GM03348 (cell line): ENCODE measurements around the gene CCDC154.

ENCODE experiments used
- DNase-seq: peaks from one replicate; pipeline ENCODE4 v3.0.0; 2012; ENCODE audit warnings: low spot score

The CCDC154 gene

DNA sequence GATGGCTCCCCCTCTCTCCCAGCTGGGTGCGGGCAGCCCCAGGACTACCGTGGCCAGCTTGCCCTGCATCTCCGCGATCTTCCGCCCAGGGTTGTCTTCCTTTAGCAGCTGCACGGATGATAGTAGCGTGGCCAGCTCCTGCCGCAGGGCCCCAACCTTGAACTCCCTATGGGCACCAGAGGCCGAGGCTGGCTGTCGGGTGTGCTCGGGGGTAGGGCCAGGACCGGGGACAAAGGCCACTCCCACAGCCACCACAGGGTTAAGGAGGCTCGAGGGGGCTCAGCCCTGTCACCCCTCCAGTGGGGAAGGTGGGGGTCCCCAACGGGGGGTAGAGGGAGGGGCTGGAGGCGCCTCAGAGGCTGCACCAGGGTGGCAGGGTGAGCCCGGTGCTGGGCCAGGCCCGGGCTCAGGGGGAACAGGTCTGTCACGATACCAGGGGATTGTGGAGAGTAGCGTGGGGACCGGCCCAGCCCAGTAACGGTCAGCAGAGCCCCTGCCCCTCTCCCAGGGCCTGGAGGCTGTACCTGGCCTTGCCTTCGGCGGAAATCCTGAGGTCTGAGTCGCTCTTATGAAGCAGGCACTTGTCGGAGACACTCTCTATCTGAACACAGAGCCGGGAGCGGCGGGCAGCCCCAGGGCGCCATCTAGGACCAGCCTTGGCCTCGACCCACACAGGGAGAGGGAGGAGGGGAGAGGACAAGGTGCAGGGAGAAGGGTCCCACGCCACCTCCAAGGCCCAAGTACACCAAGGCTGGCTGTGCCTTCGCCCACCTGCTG, 8.2 kb downstream of the CCDC154 start:
- no peak for DNase-seq

DNA sequence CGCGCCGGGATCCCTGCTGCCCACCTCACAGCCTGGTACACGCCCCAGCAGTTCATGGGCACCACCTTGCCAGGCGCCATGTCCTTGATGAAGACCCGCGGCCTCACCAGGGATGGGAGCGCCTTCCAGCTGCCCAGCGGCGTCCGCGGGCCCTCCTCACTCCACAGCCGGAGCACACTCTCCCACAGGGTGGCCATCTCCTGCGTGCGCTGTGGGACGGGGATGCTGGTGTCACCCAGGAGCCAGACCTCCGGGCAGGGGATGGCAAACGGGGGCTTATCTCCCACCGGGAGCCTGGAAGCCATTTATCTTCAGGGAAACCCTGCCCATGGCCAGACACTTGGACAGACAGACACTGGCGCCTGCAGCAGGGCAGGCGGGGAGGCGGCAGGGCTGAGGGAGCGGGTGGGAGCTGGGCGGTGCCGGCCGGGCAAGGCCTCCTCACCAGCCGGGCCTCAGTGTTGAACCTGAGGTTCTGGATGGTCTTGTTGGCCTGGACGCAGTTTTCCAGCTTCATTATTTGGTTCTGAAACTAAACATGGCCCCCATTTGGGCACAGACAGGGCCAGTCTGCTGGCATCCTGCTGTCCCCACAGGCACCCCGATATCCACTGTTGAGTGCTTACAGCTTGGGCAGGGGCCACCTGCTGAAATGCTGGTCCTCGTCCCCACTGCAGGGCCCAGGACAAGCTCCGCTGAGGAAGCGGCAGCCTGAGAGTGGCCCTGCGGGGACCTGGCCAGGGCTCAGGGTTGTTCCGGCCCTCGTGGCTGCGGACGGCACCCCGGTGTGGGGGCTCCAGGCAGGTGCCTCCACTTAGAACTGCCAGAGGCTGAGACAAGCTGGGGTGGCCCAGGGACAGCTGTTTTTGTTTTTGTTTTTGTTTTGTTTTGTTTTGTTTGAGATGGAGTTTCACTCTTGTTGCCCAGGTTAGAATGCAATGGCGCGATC, 9.4 kb downstream of the CCDC154 start:
- DNase-seq = no peak

DNA sequence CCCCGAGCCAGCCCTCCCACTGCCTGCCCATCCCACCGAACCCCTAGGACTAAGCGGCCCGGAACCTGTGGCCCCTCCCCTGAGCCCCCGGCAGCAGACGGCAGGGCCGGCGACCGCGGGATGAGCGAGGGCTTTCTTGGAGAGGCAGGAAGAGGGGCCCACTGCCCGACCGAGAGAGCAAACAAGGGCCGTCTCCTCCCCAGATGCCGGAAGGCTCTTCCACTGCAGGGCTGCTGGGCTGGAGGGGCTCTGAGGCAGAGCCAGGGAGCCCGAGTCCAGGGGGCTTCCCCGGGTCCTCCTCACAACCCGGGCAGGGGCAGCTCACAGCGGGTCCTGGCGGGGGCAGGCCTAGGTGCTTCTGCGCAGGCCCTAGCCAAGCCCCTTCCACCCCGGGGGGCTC, 10.6 kb downstream of the CCDC154 start:
- no peak for DNase-seq

DNA sequence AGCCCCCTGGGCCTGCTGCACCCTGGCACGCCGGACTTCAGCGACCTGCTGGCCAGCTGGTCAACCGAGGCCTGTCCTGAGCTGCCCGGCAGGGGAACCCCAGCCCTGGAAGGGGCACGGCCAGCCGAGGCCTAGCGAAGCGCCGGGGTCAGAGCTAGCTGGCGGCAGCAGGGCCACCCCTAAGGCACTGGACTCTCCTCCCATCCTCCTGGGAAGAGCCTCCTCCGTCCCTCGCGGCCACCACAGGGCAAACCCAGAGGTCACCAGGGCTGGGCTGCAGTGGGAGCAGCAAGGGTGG, 11.1 kb downstream of the CCDC154 start:
- no peak for DNase-seq

DNA sequence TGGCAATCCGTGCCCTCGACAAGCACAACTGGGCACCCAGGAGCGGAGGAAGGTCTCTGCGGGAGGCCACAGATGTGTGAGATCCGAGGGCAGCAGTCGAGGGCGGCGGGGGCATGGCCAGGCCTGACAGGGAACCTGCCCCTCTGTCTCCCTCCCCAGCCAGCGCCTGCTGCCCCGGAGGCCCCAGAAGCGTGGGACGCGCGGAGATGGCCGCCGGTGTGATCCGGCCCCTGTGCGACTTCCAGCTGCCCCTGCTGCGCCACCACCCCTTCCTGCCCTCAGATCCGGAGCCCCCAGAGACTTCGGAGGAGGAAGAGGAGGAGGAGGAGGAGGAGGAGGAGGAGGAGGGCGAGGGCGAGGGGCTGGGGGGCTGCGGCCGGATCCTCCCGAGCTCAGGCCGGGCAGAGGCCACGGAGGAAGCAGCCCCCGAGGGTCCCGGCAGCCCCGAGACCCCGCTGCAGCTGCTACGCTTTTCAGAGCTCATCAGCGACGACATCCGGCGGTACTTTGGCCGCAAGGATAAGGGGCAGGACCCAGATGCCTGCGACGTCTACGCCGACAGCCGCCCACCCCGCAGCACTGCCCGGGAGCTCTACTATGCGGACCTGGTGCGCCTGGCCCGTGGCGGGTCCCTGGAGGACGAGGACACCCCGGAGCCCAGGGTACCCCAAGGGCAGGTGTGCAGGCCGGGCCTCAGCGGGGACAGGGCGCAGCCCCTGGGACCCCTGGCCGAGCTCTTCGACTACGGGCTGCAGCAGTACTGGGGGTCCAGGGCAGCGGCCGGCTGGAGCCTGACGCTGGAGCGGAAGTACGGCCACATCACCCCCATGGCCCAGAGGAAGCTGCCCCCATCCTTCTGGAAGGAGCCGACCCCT, 11.7 kb downstream of the CCDC154 start:
- no peak for DNase-seq

DNA sequence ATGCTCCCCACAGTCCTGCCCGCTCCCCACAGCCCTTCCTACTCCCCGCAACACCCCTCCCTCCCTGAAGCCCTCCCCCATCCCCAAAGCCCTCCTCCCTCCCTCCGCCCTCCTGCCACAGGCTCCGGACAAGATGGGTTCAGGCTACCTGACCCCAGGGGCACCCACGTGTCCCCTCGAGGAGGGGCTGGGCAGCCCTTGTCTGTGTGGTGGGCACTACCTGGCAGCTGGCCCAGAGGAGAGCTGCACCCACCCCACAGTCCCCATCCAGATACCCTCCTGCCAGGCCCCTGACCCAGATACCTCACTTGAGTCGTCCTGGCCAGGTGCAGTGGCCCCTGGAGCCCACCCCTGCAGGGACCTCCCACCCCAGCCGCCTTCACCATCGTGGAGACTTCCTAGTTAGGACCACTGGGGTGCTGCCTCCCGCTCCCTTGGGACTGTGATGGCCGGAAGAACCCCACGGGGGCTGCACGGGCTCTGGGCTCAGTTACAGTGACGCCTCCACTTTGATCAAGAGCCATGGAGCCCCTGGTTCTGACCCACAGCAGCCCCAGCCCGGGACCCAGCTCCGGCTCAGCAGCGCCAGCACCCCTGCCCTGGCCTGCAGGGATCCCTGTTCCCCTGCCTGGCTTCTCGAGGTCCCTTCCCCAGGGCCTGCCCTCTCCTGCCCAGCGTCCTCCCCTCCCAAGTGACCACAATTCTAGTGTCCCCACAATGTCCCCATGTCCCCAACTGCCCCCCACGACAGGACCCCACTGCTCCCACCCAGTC, 12.7 kb downstream of the CCDC154 start:
- no peak for DNase-seq

DNA sequence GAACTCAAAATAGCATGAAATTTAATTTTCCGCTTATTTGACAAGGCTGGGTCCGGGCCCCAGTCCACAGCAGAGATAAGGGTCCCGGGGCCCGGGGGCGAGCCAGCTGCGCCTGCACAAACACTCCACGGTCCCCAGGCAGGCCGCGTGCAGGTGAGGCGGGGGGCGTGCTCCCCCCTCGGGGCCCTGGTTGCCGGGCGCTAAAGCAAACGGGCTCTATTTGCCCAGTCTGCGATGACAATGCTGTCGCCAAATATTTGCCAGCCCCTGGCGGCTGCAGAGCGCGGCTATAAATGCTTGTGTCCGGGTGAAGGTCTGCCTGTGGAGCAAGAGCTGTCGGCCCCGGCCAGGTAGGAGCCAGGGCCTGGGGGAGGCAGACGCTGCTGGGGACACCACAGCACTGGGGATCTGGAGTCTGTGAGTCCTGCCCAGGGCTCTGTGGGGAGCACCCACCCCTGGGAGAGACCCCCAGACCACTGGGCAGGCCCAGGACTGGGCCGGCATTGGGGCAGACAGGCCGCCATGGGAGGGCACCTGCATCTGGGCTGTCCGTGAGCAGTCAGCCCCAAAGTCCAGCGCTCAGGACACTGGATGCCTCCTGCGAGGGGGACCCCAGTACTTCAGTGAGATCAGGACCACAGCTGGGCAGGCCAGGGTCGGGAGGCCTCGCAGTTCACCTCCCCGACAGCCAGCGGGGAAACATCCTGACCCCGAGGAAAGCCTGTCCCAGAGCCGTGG, 13.4 kb downstream of the CCDC154 start, which contains the start of gene PERCC1:
Gene PERCC1 (plus strand): TSS at position 320 of the 738 bp plus-strand sequence. CDS start 1,516 bp downstream, outside the sequence.
- no peak for DNase-seq

DNA sequence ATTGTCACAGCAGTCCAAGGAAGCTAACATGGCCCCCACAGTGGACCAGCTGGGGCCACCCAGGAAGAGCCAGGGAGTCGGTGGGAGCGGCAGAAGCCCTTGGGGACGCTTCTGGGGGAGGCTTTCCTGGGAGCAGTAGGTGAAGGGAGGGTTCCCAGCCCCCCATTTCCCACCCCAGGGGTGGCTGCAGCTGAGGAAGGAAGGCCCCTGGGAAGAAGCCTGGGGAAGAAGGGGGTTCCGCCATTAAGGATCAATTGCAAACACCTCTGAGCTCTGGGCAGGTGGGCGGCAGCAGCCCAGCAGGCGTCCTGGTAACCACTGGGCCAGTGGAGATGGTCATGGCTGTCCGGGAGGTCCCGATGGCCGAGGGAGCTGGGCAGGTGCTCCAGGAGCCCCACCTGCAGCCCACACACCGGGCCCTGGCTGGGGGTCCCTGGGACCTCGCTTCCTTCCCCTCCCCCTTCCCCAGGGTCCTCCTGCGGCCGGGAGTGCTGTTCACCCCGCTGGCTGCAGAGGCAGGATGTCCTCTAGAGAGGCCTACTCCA, 14.1 kb downstream of the CCDC154 start:
- no peak for DNase-seq

DNA sequence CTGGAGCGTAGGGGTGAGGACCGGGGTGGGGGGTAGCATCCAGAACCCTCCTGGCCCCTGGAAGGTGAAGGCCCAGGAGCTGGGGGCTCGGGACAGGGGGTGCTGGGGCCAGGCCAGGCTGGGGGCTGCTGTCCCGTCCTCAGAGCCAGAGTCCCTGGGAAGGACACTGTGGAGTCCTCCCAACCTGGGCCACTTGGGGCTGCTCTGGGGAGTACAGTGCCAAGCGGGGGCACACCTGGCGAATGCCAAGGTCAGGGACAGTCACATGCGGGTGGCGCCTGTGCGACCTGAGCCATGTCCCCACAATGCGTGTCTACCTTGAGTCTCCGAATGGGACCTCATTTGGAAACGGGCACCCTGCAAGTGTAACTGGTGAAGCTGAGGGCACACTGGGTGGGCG, 14.7 kb downstream of the CCDC154 start:
- no peak for DNase-seq

DNA sequence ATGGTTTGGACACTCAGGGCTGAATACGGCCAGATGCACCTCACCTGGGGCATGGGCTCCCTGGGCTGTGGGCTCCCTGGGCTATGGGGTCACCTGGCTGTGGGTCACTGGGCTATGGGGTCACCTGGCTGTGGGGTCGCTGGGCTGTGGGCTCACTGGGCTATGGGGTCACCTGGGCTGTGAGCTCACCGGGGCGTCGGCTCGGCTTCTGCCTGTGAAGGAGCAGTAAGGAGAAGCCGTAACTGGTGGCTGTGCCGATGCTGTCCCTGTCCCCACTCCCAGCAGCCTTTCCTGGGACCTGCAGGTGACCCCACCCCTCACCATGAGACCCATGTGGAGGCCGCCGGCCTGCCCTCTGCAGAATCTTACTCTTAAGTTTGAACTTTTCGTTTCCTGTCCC, 15.3 kb downstream of the CCDC154 start:
- DNase-seq = no peak

DNA sequence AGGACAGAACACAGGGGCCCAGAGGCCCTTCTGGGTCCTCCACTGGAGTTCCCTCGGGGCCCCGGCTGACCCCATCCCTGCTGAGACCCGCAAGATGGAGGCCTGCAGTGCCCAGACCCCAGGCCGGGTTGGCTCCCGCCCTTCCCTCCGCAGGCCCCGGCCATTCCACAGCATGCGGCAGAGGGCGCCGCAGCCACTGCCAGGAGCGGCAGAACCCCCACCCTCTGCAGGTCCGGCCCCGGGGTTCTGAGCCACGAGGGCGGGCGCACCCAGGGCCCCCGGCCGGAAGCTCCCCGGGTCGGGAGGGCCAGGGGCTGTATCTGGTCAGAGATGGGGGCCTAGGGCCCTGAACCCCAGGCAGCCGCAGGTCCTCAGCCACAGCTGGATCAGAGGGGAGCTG, 15.8 kb downstream of the CCDC154 start:
- DNase-seq = no peak

DNA sequence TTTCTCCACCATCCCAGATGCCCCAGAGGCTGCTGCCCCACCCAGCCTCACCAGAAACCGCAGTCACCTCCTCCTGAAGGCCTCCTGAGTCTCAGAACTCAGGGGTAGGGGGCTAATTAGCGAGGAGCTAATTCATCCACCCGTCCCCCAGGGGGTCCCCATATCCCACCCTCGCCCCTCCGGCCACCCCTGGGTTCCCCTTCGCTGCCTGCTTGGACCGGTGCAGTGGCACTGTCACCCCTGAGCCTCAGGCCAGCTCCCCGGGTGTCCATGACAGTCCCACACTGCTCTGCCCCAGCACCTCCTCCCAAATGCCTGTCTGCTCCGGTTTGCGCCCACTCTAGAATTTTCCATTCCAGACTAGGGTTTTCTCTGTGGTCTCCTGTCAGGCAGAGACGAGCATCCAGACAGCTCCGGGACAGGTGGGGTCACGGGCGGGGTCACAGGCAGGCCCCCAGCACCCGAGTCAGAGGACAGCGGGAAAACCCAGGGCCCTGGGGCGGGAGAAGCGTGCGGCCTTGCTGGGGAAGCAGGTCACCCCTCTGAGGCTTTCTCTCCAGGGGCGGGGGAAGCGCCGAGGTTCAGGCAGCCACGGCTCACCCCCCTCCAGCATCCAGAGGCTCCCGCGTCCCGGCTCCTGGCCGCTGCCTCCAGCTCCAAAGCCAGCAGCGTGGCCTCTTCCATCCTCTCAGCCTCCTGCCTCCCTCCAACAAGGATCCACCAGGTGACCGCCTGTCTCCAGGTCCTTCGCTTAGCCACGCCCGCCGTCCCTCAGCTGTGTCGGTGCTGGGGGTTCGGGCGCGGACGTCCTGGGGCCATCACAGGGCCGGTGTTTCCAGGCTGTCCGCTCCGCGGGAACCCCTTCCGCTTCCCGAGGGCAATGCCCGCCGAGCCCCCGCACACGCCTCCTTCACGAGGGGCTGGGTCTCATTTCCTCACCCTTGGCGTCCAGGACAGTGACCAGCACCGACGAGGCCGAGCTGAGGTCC, 16.6 kb downstream of the CCDC154 start:
- DNase-seq = no peak

DNA sequence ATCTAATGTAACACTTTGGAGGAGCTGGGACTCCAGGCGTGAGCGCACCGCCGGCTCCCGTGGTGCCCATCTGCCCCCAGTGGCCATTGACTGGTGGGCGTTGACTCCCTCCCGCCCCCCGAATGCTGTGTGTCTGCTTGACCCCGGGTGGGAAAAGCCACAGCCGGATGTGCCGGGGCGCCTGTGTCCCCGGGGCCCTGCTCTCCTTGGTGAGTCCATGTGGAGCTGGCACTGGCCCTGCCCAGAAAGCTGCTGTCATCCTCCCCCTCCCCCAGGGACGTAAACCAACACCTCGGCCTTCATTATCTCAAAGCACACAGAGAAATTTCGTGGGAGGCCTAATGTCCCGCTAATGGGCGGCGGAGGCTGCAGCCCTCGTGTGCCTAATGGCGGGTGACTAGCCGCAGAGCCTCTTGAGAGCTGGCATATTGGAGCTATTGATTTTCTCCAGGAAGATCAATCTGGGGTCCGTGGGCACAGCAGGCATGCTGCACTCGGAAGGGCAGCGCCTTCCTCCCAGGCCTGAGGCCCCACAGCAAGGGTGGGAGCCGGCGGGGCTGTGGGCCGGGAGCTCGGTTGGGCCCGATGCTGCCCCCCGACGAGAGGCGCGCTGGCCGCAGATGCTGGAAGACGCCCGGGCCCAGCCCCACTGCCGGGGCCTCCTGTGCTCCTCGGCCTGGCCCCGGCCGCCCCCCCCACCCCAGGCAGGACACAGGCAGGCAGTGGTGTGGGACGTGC, 17.5 kb downstream of the CCDC154 start:
- no peak for DNase-seq

DNA sequence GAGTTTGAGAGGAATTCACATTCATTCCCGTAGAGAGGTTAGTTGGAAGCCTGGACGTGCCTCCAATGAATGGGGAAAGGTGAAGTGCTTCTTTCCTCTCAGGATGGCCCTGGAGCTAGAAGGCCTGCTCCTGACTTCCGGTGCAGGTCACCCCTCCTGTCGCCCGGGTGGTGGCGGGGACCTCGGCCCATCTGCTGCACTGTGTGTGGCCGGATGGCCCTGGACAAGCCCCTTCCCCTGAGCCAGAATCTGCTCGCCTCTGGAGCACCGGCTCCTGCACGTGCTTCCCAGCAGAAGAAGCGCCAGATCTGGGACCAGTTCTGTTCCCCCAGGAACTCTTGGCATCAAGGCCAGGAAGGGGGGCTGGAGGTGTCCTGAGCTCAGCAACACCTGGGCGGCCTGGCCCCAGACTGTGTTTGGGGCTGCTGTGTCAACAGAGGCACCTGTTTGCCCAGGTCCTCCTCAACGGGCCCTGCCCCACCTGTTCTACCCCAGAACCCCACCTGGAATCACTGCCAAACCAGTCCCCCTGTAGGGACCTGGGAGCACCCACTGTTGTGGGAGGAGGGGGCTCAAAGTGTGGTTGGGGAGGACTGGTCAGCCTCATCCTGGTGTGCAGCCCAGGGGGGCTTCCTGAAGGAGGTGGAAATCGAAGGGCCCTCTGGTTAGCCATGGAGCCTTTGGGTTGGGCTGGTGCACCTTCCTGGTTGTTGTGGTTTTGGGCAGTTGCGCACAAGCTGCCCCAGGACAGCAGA, 18.6 kb downstream of the CCDC154 start:
- no peak for DNase-seq

DNA sequence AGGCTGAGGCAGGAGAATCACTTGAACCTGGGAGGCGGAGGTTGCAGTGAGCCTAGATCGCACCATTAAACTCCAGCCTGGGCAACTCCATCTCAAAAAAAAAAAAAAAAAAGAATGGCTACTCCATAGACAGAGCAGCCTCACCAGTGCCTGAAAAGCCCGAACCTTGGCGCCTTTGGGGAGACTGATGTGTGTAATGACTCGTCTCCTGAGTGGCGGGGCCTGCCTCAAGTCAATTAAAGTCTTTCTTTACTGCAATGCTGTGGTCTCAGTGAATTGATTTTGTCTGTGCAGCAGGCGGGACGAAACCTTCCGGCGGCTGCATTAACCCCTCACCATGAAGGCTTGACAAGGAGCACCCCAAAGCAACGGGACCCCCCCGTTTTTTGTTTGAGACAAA, 20.3 kb downstream of the CCDC154 start:
- no peak for DNase-seq

DNA sequence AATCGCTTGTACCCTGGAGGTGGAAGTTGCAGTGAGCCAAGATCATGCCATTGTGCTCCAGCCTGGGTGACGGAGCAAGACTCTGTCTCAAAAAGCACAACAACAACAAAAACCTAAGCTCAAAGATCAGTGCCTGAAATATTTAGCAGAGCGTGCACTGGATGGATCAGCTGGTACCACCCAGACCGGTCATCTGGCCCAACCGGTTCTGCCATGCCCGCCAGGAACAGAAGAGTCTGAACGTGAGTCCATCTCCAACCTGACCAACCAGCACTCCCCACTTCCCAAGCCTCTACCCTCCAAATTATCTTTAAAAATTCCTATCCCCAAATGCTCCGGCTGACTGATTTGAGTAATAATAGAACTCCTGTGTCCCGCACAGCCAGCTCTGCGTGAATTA, 22.3 kb downstream of the CCDC154 start:
- DNase-seq = no peak

DNA sequence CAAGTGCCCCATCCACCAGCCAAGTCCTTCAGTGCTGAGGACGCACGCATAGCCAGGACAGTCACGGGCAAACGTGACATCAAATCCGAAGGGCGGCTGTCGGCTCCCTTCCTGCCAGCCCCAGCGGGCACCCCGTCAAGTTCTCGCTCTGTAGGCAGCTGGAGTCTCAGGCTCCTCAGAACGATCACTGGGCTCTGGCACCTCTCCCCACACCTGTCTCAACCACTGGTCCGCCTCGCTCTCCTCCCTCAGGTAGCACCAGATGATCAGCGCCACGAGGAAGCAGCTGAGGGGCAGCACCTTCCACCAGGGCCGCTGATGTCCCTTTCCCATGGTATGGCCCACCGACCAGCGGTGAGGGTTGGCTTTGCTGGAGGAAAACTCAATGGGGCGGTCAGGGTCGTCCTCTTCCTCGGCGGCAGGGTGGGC, 24.2 kb downstream of the CCDC154 start:
- no peak for DNase-seq

DNA sequence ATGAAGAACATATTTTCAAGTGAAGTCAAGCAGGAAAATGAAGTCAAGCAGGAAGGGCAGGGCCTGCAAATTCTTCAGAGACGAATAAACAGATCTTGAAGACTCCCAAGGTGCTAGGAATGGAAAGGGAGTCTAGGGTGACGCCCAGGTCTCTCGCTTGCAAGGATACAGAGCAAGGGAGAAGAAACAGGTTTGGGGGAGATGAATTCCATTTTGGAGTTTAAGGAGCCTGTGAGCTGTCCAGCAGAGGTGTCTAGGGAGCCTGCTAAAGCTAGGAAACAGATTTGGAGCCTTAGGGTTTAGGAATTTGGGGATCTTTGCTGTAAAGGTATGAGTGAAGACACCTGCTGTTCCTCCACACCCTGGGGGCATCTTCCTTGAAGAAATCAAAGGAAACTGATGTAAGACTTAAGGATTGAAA, 27.8 kb downstream of the CCDC154 start:
- no peak for DNase-seq
